Measurements from ENCODE around the gene TUBB8.
"Not testable (repeated sequence)": the region's sequence is repeated elsewhere in the genome, so short reads cannot be mapped to it uniquely, and the experiment has no call there.

Gene TUBB8

DNA sequence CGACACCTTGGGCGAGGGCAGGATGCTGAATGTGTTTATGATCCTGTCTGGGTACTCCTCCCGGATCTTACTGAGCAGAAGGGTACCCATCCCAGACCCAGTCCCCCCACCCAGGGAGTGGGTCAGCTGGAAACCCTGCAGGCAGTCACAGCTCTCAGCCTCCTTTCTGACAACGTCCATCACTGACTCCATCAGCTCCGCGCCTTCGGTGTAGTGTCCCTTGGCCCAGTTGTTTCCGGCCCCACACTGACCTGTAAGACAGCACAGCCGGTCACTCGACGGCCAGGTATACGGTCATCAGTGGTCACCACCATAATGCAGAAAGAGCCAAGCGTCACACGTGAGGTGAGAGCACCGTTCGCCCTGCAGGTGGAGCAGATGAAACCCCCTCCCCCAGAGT, 1.2 kb downstream of the TUBB8 start:
- not testable (repeated sequence) for H2AFZ ChIP-seq (ENCODE audit: low read length); H4K20me1 ChIP-seq (ENCODE audit: insufficient read depth, low read length, poor library complexity, severe bottlenecking); H3K9ac ChIP-seq (ENCODE audit: low read depth, low read length, poor library complexity, severe bottlenecking); H3K4me2 ChIP-seq (ENCODE audit: low read depth, low read length, poor library complexity, severe bottlenecking); H3K27me3 ChIP-seq (ENCODE audit: insufficient read depth, low read length, poor library complexity, severe bottlenecking); H3K9me2 ChIP-seq (replicated peaks; ENCODE audit: low read depth, low read length); H3F3A ChIP-seq (ENCODE audit: low read depth); H3K4me3 ChIP-seq (ENCODE audit: low read length, poor library complexity, severe bottlenecking); H3K79me2 ChIP-seq (ENCODE audit: insufficient read depth, low read length); H3K9me3 ChIP-seq (ENCODE audit: insufficient read depth, low read depth, low read length); H3K36me3 ChIP-seq (ENCODE audit: insufficient read depth, low read length); H3K4me1 ChIP-seq (ENCODE audit: insufficient read depth, low read length, poor library complexity, severe bottlenecking)

DNA sequence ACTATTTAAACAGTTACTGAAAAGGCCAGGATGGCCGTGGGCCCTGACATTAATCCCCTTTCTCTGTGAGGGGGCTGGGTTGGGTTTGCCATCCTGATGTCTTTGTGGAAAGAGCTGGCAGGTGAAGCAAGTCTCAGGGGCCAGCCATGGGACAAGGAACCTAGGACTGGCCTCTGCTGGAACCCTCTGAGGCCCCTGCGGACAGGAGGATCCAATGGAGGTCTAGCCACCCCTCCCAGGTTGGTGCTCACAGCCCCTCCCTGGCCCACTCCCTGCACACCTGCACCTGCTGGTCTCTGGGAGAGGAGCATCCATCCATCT, 35.8 kb downstream of the TUBB8 start:
- H3K9me3 ChIP-seq (ENCODE audit: insufficient read depth, low read depth, low read length); H4K20me1 ChIP-seq (ENCODE audit: insufficient read depth, low read length, poor library complexity, severe bottlenecking); H3F3A ChIP-seq (ENCODE audit: low read depth); H3K4me3 ChIP-seq (ENCODE audit: low read length, poor library complexity, severe bottlenecking); H3K27me3 ChIP-seq (ENCODE audit: insufficient read depth, low read length, poor library complexity, severe bottlenecking); H3K4me1 ChIP-seq (ENCODE audit: insufficient read depth, low read length, poor library complexity, severe bottlenecking); H3K79me2 ChIP-seq (ENCODE audit: insufficient read depth, low read length); H3K9ac ChIP-seq (ENCODE audit: low read depth, low read length, poor library complexity, severe bottlenecking); H3K4me2 ChIP-seq (ENCODE audit: low read depth, low read length, poor library complexity, severe bottlenecking); H2AFZ ChIP-seq (ENCODE audit: low read length); H3K9me2 ChIP-seq (replicated peaks; ENCODE audit: low read depth, low read length); H3K36me3 ChIP-seq (ENCODE audit: insufficient read depth, low read length): not testable (repeated sequence)

DNA sequence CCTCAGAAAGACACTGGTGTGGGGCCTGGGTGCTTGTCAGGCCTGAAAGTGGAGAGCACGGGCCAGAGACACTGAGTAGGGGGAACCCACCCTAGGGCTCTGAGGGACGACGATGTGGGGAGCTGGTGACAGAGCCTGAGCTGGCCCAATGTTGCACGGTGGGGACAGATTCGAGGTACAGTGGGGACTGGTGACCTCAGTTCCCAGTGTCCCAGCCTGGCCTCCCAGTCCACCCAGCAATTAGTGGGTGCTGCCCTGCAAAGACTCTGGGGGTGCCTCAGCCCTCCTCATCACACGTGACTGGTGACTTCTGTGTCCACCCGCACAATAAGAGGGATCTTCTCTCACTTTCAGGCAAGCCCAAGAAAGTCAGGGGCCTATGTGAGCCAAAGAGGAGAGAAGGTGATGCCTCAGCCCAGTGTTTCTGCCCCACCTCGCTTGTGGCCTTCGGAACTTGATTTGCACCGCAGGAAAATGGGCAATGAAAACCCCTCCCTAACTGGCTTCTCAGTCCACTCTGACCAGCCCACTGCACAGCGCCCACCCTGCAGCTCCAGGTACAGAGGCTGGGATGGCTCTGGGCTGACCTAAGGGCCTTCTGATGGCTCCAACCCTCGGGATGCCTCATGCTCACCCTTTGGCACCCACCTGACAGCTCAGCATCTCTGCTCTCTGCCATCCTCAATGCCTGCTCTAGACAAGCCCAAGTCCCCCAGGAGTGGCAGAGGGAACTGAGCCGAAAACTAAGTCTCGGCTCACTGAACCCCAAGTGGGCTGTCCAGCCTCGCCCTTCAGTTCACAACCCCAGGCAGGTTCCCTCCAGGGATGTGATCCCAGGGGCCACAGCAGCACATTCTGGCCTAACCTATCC, 36.4 kb downstream of the TUBB8 start:
- H3K9me3 ChIP-seq (ENCODE audit: insufficient read depth, low read depth, low read length); H3K27me3 ChIP-seq (ENCODE audit: insufficient read depth, low read length, poor library complexity, severe bottlenecking); H3K4me3 ChIP-seq (ENCODE audit: low read length, poor library complexity, severe bottlenecking); H3K79me2 ChIP-seq (ENCODE audit: insufficient read depth, low read length); H3K9me2 ChIP-seq (replicated peaks; ENCODE audit: low read depth, low read length); H3K36me3 ChIP-seq (ENCODE audit: insufficient read depth, low read length); H2AFZ ChIP-seq (ENCODE audit: low read length); H3F3A ChIP-seq (ENCODE audit: low read depth); H3K4me2 ChIP-seq (ENCODE audit: low read depth, low read length, poor library complexity, severe bottlenecking); H3K9ac ChIP-seq (ENCODE audit: low read depth, low read length, poor library complexity, severe bottlenecking); H3K4me1 ChIP-seq (ENCODE audit: insufficient read depth, low read length, poor library complexity, severe bottlenecking); H4K20me1 ChIP-seq (ENCODE audit: insufficient read depth, low read length, poor library complexity, severe bottlenecking): not testable (repeated sequence)

DNA sequence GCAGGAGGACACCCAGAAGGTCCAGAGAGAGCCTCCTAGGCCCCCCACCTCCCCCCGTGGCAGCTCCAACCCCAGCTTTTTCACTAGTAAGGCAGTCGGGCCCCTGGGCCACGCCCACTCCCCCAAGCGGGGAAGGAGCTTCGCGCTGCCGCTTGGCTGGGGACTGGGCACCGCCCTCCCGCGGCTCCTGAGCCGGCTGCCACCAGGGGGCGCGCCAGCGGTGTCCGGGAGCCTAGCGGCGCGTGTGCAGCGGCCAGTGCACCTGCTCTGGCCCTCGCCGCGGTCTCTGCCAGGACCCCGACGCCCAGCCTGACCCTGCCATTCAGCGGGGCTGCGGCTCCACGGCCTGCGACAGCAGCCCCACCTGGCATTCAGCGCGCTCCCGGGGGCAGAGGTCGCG, 37.8 kb downstream of the TUBB8 start:
- H3K9ac ChIP-seq (ENCODE audit: low read depth, low read length, poor library complexity, severe bottlenecking); H2AFZ ChIP-seq (ENCODE audit: low read length); H3K36me3 ChIP-seq (ENCODE audit: insufficient read depth, low read length); H3K27me3 ChIP-seq (ENCODE audit: insufficient read depth, low read length, poor library complexity, severe bottlenecking); H3K9me3 ChIP-seq (ENCODE audit: insufficient read depth, low read depth, low read length); H3K9me2 ChIP-seq (replicated peaks; ENCODE audit: low read depth, low read length); H3K4me1 ChIP-seq (ENCODE audit: insufficient read depth, low read length, poor library complexity, severe bottlenecking); H3F3A ChIP-seq (ENCODE audit: low read depth); H3K4me2 ChIP-seq (ENCODE audit: low read depth, low read length, poor library complexity, severe bottlenecking); H4K20me1 ChIP-seq (ENCODE audit: insufficient read depth, low read length, poor library complexity, severe bottlenecking); H3K79me2 ChIP-seq (ENCODE audit: insufficient read depth, low read length); H3K4me3 ChIP-seq (ENCODE audit: low read length, poor library complexity, severe bottlenecking): not testable (repeated sequence)

DNA sequence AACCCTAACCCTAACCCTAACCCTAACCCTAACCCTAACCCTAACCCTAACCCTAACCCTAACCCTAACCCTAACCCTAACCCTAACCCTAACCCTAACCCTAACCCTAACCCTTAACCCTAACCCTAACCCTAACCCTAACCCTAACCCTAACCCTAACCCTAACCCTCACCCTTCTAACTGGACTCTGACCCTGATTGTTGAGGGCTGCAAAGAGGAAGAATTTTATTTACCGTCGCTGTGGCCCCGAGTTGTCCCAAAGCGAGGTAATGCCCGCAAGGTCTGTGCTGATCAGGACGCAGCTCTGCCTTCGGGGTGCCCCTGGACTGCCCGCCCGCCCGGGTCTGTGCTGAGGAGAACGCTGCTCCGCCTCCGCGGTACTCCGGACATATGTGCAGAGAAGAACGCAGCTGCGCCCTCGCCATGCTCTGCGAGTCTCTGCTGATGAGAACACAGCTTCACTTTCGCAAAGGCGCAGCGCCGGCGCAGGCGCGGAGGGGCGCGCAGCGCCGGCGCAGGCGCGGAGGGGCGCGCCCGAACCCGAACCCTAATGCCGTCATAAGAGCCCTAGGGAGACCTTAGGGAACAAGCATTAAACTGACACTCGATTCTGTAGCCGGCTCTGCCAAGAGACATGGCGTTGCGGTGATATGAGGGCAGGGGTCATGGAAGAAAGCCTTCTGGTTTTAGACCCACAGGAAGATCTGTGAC, 38.7 kb downstream of the TUBB8 start:
- not testable (repeated sequence) for H3K4me3 ChIP-seq (ENCODE audit: low read length, poor library complexity, severe bottlenecking); H3K4me1 ChIP-seq (ENCODE audit: insufficient read depth, low read length, poor library complexity, severe bottlenecking); H3F3A ChIP-seq (ENCODE audit: low read depth); H4K20me1 ChIP-seq (ENCODE audit: insufficient read depth, low read length, poor library complexity, severe bottlenecking); H3K79me2 ChIP-seq (ENCODE audit: insufficient read depth, low read length); H2AFZ ChIP-seq (ENCODE audit: low read length); H3K9ac ChIP-seq (ENCODE audit: low read depth, low read length, poor library complexity, severe bottlenecking); H3K27me3 ChIP-seq (ENCODE audit: insufficient read depth, low read length, poor library complexity, severe bottlenecking); H3K9me3 ChIP-seq (ENCODE audit: insufficient read depth, low read depth, low read length); H3K9me2 ChIP-seq (replicated peaks; ENCODE audit: low read depth, low read length); H3K4me2 ChIP-seq (ENCODE audit: low read depth, low read length, poor library complexity, severe bottlenecking); H3K36me3 ChIP-seq (ENCODE audit: insufficient read depth, low read length)
